HG03196 (cell line): Measurements from ENCODE around the gene UBA3.

ENCODE experiments used
- ATAC-seq: cut with Tn5 transposase; IDR thresholded peaks from one replicate; pipeline ENCODE4 v1.9.1; 2021; ENCODE audit not compliant: unreplicated experiment

Gene UBA3

GRCh38 chr3:69012800-69013252, 67.3 kb downstream of the UBA3 start:
- ATAC-seq, result peak; percentile 45

- ATAC-seq, result no peak
These were observed 67.9 kb downstream of the UBA3 start for GRCh38 chr3:69012100-69012799.

GRCh38 chr3:69011096-69011730, 69.0 kb downstream of the UBA3 start:
- no peak for ATAC-seq

- no peak for ATAC-seq
These were observed 70.4 kb downstream of the UBA3 start for GRCh38 chr3:69009559-69010410.

- ATAC-seq, result no peak
These were observed 71.2 kb downstream of the UBA3 start for GRCh38 chr3:69008980-69009379.

- ATAC-seq, result no peak
These were observed 74.2 kb downstream of the UBA3 start for GRCh38 chr3:69005791-69006482.

GRCh38 chr3:69005071-69005790, 74.9 kb downstream of the UBA3 start:
- ATAC-seq, result no peak
